CD4-positive, alpha-beta T cell treated with Interleukin-4 for 4 hours (primary cell): ENCODE measurements around the gene ADGRG6.

ENCODE experiments used
- DNase-seq: peaks from one replicate; pipeline ENCODE4 v3.0.0-alpha.2; 2020

Gene ADGRG6

DNA sequence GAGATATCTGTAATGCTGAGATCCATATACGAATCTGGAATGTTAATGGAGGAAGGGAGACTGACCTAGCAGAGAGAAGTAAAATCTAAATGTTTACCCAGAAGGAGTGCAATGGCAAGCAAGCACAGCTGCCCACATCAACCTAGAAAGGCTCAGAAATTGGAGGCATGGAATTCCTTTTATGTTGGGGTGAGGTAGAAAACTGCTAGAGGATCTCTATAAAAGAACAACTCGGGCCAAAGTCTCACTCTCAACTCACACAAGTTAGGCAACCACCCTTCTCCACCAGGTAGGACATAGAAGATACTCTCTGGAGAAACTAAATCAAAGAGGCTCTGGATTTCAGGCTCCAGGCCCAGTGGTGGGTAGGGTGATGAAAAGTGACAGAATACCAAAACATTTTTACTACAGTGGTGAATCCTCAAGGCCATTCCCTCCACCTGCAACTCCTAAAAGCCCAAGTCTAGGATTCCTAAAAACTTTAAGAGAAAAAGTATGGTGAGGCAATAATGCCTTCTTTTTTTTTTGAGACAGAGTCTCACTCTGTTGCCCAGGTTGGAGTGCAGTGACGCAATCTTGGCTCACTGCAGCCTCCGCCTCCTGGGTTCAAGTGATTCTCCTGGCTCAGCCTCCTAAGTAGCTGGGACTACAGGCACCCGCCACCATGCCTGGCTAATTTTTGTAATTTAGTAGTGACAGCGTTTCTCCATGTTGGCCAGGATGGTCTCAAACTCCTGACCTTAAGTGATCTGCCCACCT, 9.5 kb upstream of the ADGRG6 start:
- no peak for DNase-seq

DNA sequence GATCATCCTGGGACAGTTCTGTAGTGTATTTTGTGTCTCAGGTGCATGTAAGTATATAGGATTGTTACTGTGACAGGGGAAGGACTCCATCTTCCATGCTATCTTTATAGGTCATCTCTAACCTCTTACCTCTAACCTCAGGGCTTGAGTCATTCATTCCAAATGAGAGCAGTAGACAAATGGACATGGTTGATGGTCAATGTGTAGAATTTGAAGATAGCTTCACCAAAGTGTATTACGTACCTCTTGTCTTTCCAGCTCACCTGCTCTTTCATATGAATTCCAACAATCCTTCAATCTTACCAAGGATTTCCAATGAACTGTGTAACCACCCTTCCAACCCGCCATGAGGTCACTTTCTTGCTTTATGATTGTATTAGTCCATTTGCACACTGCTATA, 8.7 kb upstream of the ADGRG6 start:
- no peak for DNase-seq

DNA sequence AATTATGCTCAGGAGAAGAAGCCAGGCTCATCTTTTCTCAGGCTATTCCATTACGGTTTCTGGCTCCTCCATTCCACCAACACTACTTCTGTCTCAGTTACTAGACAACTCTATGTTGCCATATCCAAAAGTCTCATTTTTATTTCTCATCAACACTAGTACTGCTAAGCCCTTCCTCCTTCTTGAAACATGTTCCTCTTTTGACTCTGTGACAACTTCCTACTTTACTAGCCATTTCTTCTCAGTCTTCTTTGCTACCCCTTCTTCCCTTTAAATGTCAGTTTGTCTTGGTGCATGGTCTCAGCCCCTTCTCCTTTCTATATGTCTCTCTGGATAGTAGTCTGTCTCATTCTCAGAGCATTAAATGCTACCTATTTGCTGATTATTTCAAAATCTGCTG, 7.1 kb upstream of the ADGRG6 start:
- peak; percentile 4 for DNase-seq

DNA sequence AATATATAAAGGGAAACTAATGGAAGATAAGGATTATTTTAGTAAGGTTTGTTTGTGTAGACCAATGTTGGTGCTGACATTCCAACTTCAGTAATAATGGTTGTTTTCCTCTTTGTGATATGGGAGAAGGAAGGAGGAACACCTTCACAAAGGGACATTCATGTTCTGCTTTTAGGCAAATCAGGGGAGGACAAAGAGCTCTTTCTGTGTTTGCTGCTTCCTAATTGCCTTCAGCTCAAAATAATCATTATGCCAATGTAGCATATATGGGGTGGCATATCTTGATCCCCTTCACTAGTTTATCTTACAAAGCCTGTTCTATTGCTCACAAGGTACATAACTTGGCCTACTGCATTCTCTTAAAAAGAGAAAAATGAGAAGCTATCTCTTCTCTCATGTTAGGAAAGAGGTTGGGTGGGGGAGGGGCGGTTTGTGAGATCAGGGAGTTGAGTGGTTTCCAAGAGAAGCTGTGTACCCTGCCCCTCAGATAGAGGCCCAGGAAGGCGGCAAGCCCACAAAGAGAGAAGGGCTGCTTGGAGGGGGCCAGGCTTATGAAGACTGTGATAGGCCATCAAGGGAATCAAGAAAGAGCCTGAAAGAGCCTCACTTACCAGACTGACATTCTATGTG, 4.7 kb upstream of the ADGRG6 start:
- no peak for DNase-seq

DNA sequence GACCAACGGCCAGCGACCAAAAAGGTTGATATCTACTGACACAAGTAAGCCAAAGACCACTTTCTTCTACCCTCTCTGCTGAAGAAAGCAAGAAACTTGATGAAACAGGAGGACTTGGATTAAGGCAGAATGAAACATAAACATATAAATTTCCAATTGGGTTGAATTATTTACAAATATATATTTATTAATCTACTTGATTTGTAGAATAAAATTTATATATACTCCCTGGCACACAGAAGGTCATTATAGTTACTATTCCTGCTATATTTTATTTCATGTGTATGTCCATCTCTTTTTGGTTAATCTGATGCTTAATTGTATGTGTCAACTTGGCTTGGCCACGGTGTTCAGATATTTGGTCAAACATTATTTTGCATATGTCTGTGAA, 4.2 kb upstream of the ADGRG6 start:
- DNase-seq, result no peak

DNA sequence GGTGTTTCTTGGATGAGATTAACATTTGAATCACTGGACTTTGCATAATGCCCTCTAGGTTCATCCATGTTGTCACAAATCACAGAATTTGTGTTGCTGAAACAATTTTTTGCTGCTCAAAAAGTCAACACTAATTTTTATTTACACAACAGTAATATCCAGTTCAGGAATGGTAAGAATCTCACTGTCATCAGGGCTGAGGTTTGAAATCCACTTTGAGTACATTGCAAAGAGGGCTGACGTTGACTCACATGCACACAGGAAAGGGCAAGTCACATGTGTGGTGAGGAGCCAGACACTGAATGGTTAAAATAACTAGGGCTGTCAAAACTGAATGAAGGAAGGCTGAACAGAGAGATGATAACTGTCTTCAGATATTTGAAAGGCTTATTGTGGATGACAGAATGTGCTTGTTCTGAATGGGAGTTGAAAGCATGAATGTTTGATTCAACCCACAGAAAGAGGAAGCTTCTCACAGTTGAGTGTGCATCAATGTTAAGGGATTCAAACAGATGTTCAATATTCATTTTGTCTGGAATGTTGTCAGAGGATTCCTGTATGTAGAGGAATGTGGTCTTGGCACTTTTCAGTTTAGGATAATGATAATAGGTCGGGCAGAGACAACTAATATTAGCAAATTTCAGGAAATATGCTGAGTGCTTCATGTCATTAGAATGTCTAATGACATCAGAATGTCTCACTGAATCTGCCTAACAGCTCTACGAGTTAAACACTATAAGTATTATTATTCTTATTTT, 3.6 kb upstream of the ADGRG6 start:
- DNase-seq, result no peak

DNA sequence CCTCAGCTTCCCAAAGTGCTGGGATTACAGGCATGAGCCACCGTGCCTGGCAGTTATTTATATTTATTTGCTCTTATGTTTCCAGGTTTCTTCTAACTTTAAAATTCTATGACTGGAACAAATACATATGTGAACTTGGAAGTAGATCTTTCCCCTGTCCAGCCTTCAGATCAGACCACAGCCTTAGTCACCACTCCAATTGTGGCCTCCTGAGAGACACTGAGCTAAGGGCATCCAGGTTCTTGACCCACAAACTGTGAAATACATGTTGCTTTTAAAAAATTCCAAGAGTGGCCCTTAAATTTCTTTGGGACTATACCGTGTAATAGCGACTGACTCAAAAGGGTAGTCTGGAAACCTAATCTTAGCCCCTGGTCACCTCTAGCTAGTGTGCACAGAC, 1.5 kb upstream of the ADGRG6 start:
- DNase-seq, result no peak

DNA sequence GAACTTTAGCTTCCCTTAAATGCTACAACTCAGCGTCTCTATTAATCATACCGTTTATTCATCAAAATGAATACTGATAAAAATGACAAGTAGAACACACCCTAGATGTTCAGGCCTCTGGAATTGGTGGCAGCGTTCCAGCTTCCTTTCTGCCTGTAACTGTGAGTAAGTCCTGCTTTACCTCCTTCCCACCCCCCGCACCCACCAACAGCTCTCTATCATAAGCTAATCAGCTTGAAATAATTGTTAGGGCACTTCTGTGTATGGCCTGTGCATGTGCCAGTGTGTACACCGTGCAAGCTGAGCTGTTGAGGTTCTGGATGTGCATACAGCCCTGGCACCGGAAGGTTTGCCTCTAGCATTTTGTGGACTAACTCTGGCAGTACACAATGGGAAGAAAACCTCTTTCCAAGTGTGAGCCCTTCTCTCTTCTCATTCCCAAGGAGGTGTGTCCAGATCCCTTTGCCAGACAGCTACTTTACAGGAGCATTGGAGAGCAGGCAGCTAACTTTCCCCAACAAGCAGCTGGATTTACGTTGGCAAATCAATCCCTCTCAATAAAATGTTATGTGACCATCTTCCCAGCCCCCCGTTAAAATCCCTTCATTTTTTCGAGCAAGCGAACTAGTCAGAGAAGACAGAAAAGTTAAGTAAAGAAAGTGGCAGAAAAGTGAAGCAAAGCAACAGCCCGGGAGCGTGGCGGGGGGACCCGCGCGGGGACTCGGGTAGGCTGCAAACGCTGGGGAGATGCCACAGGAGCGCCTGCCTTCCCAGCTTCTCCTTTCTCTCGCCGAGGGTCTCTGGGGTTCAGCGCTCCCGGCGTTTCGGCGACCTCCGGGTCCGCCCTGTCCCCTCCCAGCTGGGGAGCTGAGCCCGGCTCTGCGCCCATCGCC, 803 bp upstream of the ADGRG6 start:
- DNase-seq, result no peak

DNA sequence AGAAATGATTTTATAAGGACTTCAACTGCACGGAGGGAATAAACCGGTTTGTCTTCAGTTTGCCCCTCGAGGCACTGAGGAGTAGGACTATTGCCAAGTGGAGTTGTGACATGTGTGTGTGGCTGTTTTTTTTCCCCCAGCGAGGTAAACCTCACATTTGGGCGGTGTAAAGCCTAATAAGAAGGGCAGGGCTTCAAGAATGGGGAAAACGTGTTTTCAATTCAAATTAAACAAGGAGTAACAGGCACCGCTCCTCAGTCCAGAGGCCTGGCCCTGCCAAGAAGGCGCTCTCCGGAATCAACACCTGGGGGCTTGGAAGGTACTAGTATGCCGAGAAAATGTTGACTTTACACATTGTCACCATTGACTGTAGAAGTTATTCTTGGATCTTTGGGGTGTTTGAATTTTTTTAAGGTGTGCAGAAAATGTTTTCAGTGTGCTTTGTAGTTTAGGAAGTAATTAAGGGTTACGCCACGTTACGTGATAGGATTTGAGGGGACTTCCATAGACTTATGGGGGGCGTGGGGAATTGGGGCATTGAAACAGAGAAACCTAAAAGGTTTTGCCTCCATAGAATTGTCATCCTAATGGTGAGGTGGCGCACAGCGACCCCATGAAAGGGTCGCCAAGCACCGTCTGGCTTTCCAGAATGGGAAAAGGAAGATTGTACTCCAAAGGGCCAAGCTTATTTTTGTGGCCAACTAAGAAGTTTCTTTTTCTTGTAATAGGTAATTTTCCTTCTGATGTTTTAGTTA, 791 bp downstream of the ADGRG6 start:
- DNase-seq, result no peak

DNA sequence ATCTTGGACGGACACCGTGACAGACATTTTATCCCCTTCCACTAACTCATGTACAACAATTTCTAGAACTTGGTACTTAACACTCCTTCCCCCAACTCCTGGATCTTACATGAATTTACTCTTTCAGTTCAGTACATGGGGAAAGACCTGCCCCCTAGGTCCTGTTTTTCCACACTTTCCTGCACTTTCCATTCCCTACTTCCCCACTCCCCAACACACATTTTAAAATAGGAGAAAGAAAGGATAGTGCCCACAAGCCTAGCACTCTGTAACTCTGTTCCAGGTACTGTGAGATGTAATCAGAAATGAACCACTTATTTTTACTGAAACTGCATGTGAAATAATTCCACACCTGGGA, 1.3 kb downstream of the ADGRG6 start:
- no peak for DNase-seq

DNA sequence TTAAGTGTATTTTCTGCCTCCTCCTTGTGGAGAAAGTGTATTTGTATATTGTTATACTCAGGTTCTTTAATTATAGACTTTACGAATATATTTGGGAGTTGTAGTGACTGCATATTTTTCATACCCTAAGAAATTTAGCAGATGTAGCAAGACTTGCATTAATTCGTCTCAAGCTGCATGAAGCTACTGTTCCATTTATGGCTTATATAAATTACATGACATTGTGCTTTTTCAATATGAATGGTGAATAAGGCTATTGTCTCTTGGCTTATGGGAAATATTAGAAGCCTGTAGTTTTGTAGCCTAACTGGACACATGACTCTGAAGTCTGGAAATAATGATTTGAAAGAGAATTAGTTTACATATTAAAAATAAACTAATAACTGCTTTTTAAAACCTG, 2.4 kb downstream of the ADGRG6 start:
- no peak for DNase-seq

DNA sequence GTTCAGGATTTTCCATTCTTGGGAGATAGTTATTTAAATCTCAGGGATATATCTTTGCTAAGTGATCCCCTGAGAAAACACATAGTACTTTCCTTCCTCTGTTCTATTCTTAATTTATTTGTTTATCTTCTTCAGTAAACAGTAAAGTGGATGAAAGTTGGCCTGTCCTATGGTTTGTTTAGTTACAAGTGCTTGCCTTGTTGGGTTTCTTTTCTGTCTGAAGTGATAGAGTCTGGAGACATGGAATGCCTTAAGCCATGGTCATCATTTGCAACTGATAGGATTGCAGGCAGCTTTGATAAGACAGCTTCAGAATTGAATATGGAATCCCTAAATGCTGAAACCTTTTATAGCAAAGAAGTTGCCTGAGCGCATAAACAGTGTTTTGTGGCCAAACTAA, 4.9 kb downstream of the ADGRG6 start:
- DNase-seq, result no peak

DNA sequence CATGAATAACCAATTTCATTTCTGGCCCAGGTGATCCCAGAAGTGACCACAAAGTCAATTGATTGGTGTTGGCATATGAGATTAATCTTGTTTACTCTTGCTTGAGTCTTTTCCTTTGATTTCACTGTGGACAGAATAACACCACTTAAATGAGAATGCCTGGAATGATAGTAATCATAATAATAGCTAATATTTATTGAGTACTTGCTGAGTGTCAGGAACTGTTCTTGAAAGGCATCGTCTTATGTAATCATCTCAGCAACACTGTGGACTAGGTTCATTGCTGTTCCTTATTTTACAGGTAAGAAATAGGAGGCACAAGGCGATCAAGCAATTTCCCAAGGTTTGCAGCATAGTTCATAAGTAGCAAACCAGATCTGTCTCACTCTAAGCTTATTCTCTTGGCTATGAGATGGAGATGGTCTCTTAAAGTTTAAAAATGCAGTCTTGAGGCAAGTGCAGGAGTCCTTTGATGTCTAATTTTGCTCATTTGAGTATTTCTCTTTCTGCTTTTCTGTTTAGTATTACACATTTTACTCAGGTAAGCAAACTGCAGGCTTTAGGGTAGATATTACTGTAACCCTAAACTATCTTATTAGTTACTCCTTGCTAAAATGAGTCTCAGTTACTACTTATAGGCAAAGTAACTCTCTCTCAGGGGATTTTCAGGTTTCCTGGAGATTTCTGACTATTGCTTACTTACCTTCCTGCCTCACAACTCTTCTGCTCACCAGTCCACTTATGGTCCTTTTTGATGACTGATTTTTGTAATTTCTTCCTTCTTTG, 6.3 kb downstream of the ADGRG6 start:
- DNase-seq, result no peak

DNA sequence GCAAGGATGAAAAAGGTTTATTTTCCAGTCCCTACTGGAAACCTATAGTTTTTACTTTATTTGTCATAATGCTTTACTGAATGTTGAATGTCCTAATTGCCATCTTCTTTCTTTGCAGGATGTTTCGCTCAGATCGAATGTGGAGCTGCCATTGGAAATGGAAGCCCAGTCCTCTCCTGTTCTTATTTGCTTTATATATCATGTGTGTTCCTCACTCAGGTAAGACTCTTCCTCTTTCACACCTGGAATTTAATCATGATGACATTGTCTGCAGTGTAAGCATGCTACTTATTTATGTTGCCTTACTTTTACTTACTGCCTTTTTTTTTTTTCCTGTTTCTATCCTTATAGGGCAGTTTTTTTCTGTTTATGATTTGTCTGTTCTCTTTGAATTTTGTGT, 7.6 kb downstream of the ADGRG6 start:
- DNase-seq, result no peak

DNA sequence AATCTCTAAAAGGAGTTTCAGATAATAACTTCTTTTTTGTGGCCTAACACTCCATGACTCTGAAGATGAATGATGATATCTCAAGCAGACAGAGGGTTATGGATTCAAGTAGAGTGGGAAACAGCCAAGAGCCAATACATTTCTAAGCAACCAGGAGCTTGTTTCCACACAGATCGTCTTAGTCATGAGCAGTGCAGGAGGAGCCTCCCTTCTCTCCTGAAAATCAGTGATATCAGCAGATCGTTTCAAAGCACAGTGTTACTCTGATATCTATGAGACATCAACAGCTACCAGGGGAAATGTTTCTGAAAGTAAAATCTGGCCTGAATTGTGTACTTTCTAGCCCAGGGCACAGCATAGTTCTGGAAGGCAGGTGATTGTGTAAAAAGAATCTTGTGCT, 11.5 kb downstream of the ADGRG6 start:
- no peak for DNase-seq

DNA sequence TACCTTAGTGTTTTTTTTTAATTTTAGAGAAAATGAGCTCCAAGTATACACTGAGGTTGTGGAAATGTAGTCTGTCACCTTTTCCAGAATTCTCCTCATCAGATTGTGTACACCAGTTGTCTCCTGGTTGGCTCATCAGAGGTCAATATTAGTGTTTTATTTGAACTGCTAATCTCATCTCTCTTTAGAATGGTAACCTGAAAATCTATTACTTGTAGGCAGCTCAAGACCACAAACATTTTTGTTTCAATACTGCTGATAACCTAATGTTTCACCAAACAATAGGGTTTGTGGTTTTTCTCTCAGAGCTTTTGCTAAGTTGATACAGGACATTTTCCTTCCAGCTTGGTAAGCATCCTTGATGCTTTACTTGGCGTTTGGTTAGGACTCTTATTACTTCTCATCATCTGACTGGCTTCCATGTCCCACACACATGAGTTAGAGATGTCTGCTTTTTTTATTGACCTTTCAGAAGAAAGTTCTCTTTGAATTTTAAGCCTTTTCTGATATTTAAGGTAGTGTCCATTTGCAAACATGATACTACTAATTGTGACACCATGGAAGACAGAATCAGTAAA, 15.1 kb downstream of the ADGRG6 start:
- DNase-seq, result no peak

DNA sequence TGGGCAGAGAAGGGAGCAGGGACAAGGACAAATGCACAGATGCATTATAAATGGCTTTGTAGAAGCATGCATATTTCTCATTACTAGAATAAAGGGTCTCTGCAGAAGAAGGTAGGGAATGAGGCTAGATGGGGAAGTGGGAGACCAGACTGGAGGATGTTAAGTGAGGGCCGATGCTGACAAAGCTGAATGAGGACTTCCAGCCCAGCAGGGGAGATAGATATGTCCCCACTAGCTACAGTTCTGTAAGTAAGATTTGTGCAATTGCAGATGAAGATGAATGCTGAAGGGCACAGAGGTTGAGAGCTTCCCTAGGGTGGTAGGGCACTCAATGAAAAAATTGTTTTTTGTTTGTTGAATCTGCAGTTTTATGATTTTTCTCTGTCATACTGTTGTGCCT, 16.9 kb downstream of the ADGRG6 start:
- no peak for DNase-seq

DNA sequence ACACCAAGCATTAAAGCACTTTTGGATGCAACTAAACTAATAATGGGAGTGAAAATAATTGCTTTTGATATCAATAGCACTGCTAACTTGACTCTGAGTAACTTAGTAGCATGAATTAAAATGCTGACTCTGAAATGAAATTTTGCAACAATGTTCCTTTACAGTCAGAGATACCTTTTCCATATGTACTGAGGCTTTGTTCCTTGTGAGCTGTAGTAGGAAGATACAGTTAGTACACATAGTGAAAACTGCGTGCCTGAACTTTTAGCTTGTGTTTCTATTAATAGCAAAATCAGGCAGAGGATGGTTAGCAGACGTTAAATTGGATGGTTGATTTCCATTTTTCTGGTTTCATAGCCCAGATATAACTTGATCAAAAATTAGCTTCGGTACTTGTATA, 18.6 kb downstream of the ADGRG6 start:
- DNase-seq, result no peak

DNA sequence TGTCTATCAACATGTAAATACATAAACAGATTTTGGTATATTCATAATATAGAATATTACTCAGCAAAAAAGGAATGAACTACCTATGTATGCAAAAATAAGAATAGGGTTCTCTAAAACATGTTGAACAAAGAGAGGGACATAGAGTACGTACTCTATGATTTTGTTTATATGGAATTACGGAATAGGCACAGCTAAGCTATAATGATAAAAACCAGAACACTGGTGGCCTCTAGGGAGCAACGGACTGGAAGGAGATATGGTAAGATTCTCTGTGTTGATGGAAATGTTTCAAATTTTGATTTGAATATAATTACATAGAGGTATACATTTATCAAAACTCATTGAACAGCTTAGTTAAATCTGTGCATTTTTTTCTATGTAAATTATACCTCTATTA, 19.6 kb downstream of the ADGRG6 start:
- DNase-seq, result no peak

DNA sequence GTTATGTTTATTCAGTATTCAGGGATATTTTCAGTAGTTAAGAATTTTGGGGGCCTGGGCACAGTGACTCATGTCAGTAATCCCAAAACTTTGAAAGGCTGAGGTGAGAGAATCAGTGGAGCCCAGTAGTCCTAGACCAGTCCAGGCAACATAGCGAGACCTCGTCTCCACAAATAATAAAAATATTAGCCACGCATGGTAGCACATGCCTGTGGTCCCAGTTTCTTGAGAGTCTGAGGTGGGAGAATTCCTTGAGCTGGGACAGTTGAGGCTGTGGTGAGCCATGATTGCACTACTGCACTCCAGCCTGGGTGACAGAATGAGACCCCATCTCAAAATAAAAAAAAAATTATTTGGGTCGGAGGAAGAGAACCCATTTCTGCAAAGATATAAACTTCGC, 20.3 kb downstream of the ADGRG6 start:
- DNase-seq, result no peak

DNA sequence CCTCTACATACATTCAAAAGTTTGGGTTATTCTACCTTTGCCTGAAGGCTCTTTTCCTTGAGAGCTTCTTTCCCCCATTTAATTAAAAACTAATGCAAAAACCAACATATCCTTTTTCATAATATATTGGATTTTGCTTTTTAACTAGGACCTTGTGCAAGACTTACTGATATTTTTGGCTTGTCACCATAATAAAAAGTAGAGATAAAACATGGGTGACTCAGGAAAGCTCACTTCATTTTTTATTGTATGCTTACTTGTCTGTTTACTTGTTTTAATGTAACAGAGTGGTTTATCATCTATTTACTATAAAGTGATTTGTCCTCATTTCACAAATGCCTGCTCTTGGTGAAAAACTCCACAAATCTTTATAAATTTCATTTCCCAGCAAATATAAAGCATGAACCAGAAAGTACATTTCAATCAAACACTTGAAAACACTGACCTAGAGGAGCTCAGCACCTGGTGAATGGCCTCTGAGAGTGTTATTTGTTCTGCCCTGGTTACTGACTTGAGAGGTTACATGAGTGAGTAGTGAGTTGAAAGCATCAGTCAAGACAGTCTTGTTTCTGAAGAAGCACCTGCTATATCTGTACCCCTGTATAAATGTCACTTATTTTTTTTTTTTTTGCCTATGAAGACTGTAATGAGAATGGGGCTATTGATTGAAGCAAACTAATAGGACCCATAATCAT, 20.8 kb downstream of the ADGRG6 start:
- no peak for DNase-seq
